HCT116 (cell line): ENCODE results near the gene CDV3. TPM values are rescaled to one million over a fixed set of nuclear protein-coding genes. Genes with fewer than 3 reads are reported as not detected.

Experiments used
- ATAC-seq: fragments of 200-7000 bp; cut with Tn5 transposase; 2 replicates; pipeline ENCODE4 v1.9.1; 2020; ENCODE audit warnings: mild to moderate bottlenecking, moderate library complexity
- BruUV-seq: library from RNA; stranded (reverse); fragments of 400-500 nt; replicated peaks from 2 replicates; lab custom pipeline; 2021; lab: Mats Ljungman, UMichigan
- CTCF ChIA-PET: fragments of 300-600 bp; sonication (Branson Sonifier 250); formaldehyde crosslinking; loops from one replicate; lab custom pipeline; 2021; ENCODE audit warnings: antibody characterized with exemption; lab: Charles Lee
- POLR2A ChIA-PET: fragments of 300-600, 350-600 bp; sonication (Branson Sonifier 250); formaldehyde crosslinking; loops from one replicate; lab custom pipeline; 2021; ENCODE audit warnings: antibody characterized with exemption; lab: Charles Lee
- RAD21 ChIA-PET, 2 experiments: fragments of 300-600 bp; sonication (Branson Sonifier 250); formaldehyde crosslinking; loops; one replicate each; lab custom pipeline; 2023; ENCODE audit warnings: low total read pairs in 2 of 2; ENCODE audit not compliant: uncharacterized antibody in 2 of 2, unreplicated experiment in 2 of 2, low non-redundant PET in 1 of 2; lab: Charles Lee
- DNase-seq: peaks from one replicate; pipeline ENCODE4 v3.0.0-alpha.2; 2010; ENCODE audit warnings: low read depth, low spot score
- H2AFZ ChIP-seq: fragments of 200-600 bp; shearing (Covaris generic), sonication (generic); 2 replicates; pipeline ENCODE4 v1.6.1; 2017; ENCODE audit warnings: low read depth, mixed run types, mixed read lengths, antibody characterized with exemption, low read length; ENCODE audit not compliant: poor library complexity, severe bottlenecking
- H3K27ac ChIP-seq: 2 replicates; pipeline ENCODE4 v1.5.1; 2012; ENCODE audit warnings: low read depth, low read length
- H3K27me3 ChIP-seq: fragments of 200-600 bp; sonication (generic); 2 replicates; pipeline ENCODE4 v1.6.1; 2016; ENCODE audit warnings: mixed run types, low read length, mixed read lengths; ENCODE audit not compliant: insufficient read depth
- H3K36me3 ChIP-seq, 2 experiments: fragments of 200-500 bp in 1 of 2; fragments of 200-600 bp in 1 of 2; sonication (Bioruptor generic) in 1 of 2; sonication (generic) in 1 of 2; 2 replicates each; pipeline versions ENCODE4 v1.5.1 to v1.6.1; 2014 to 2016; ENCODE audit warnings: low read length in 2 of 2, inconsistent platforms in 1 of 2, mixed read lengths in 1 of 2, mixed run types in 1 of 2; ENCODE audit not compliant: insufficient read depth in 2 of 2, control insufficient read depth in 1 of 2
- H3K4me1 ChIP-seq, 2 experiments: fragments of 200-600 bp in 1 of 2; sonication (generic) in 1 of 2; 2 replicates each; pipeline versions ENCODE4 v1.5.1 to v1.6.1; 2012 to 2017; ENCODE audit warnings: low read length in 2 of 2, inconsistent platforms in 1 of 2, mild to moderate bottlenecking in 1 of 2, mixed read lengths in 1 of 2, mixed run types in 1 of 2, moderate library complexity in 1 of 2; ENCODE audit not compliant: insufficient read depth in 2 of 2, control insufficient read depth in 1 of 2
- H3K4me2 ChIP-seq: fragments of 200-600 bp; sonication (generic); 2 replicates; pipeline ENCODE4 v1.6.1; 2017; ENCODE audit warnings: mixed run types, low read length, mixed read lengths
- H3K4me3 ChIP-seq, 2 experiments: fragments of 200-600 bp in 1 of 2; sonication (generic) in 1 of 2; replicated peaks in 1 of 2; 2 replicates each; pipeline ENCODE4 v1.5.1; 2011 to 2016; ENCODE audit warnings: low read length in 2 of 2, control low read depth in 1 of 2, low read depth in 1 of 2, mild to moderate bottlenecking in 1 of 2, mixed read lengths in 1 of 2, mixed run types in 1 of 2
- H3K79me2 ChIP-seq: fragments of 200-600 bp; sonication (generic); 2 replicates; pipeline ENCODE4 v1.6.1; 2017; ENCODE audit warnings: mild to moderate bottlenecking, mixed run types, low read length, moderate library complexity, mixed read lengths; ENCODE audit not compliant: insufficient read depth
- H3K9ac ChIP-seq: fragments of 200-600 bp; sonication (generic); 2 replicates; pipeline ENCODE4 v1.6.1; 2016; ENCODE audit warnings: low read length, mixed read lengths
- H3K9me2 ChIP-seq: fragments of 200-600 bp; sonication (generic), shearing (Covaris generic); 2 replicates; pipeline ENCODE4 v1.6.1; 2017; ENCODE audit warnings: mixed run types, mild to moderate bottlenecking, moderate library complexity; ENCODE audit not compliant: insufficient read depth
- H3K9me3 ChIP-seq, 2 experiments: fragments of 200-500 bp in 1 of 2; fragments of 200-600 bp in 1 of 2; sonication (Bioruptor generic) in 1 of 2; sonication (generic) in 1 of 2; 2 replicates each; pipeline ENCODE4 v1.6.1; 2014 to 2017; ENCODE audit warnings: low read length in 2 of 2, mixed read lengths in 2 of 2, inconsistent platforms in 1 of 2, low read depth in 1 of 2, mild to moderate bottlenecking in 1 of 2, mixed run types in 1 of 2, moderate library complexity in 1 of 2; ENCODE audit not compliant: control insufficient read depth in 1 of 2, insufficient read depth in 1 of 2
- H4K20me1 ChIP-seq: fragments of 200-600 bp; sonication (generic), shearing (Covaris generic); 2 replicates; pipeline ENCODE4 v1.6.1; 2017; ENCODE audit warnings: mixed run types, mild to moderate bottlenecking, moderate library complexity; ENCODE audit not compliant: insufficient read depth
- CEBPB ChIP-seq: IDR thresholded peaks from 2 replicates; pipeline ENCODE4 v1.6.1; 2012; ENCODE audit warnings: low read depth
- ELF1 ChIP-seq: IDR thresholded peaks from 2 replicates; pipeline ENCODE4 v1.6.1; 2012; ENCODE audit warnings: low read depth, borderline replicate concordance
- EZH2 ChIP-seq: fragments of 200-600 bp; sonication (generic); IDR thresholded peaks from 2 replicates; pipeline ENCODE4 v1.6.1; 2017; ENCODE audit warnings: antibody characterized with exemption, mixed run types
- EZH2phosphoT487 ChIP-seq: fragments of 200-600 bp; IDR thresholded peaks from 2 replicates; pipeline ENCODE4 v1.6.1; 2018; ENCODE audit warnings: antibody characterized with exemption, borderline replicate concordance
- JUND ChIP-seq: IDR thresholded peaks from 2 replicates; pipeline ENCODE4 v1.6.1; 2012
- POLR2A ChIP-seq: IDR thresholded peaks from 2 replicates; pipeline ENCODE4 v1.7.0; 2011; ENCODE audit warnings: borderline replicate concordance; ENCODE audit not compliant: insufficient read depth, insufficient read length; ENCODE audit errors: extremely low read depth
- POLR2AphosphoS5 ChIP-seq: IDR thresholded peaks from 2 replicates; pipeline ENCODE4 v1.6.1; 2011; ENCODE audit warnings: mild to moderate bottlenecking, low read depth, low read length, moderate library complexity
- RAD21 ChIP-seq: IDR thresholded peaks from 2 replicates; pipeline ENCODE4 v1.6.1; 2012; ENCODE audit warnings: low read depth, mild to moderate bottlenecking
- REST ChIP-seq: IDR thresholded peaks from 2 replicates; pipeline ENCODE4 v1.6.1; 2012; ENCODE audit warnings: low read depth
- SIN3A ChIP-seq: IDR thresholded peaks from 2 replicates; pipeline ENCODE4 v1.6.1; 2012; ENCODE audit warnings: low read depth
- SP1 ChIP-seq: IDR thresholded peaks from 2 replicates; pipeline ENCODE4 v1.6.1; 2012; ENCODE audit warnings: low read depth
- TCF7L2 ChIP-seq: IDR thresholded peaks from 2 replicates; pipeline ENCODE4 v1.7.0; 2011; ENCODE audit warnings: borderline replicate concordance, inconsistent platforms; ENCODE audit not compliant: insufficient read depth, insufficient read length; ENCODE audit errors: extremely low read depth
- YY1 ChIP-seq: IDR thresholded peaks from 2 replicates; pipeline ENCODE4 v1.6.1; 2011; ENCODE audit warnings: low read length, low read depth, moderate library complexity, mild to moderate bottlenecking; ENCODE audit not compliant: insufficient replicate concordance; ENCODE audit errors: extremely low read depth
- ZBTB33 ChIP-seq: IDR thresholded peaks from 2 replicates; pipeline ENCODE4 v1.6.1; 2011; ENCODE audit warnings: mild to moderate bottlenecking, low read length, moderate library complexity; ENCODE audit not compliant: insufficient replicate concordance; ENCODE audit errors: extremely low read depth
- ZFX ChIP-seq: fragments of 450-650 bp; IDR thresholded peaks from 2 replicates; pipeline ENCODE4 v1.6.1; 2017
- ZNF274 ChIP-seq: fragments of 200-500 bp; sonication (Bioruptor generic); IDR thresholded peaks from 2 replicates; pipeline ENCODE4 v1.6.1; 2014; ENCODE audit warnings: mild to moderate bottlenecking, low read depth, low read length, inconsistent platforms
- intact Hi-C: fragments of 100-400 bp; cut with micrococcal nuclease; formaldehyde crosslinking; loops from 2 replicates; pipeline ENCODE4 v1.10.0; 2022
- total RNA-seq: library from RNA; stranded (reverse); gene quantifications from one replicate; pipeline ENCODE4 v1.2.1, GENCODE V29; 2021; ENCODE audit not compliant: unreplicated experiment
- TF ChIP-seq, protein P1 (sequence below), 3 experiments: fragments of 200-600 bp in 1 of 3; sonication (generic) in 1 of 3; IDR thresholded peaks in 2 of 3; conservative IDR thresholded peaks in 1 of 3; 2 replicates each; pipeline ENCODE4 v1.5.1; 2012 to 2017; ENCODE audit warnings: low read depth in 2 of 3, low read length in 2 of 3, antibody characterized with exemption in 1 of 3, borderline replicate concordance in 1 of 3, control low read depth in 1 of 3, mild to moderate bottlenecking in 1 of 3, mixed read lengths in 1 of 3, mixed run types in 1 of 3, moderate library complexity in 1 of 3; ENCODE audit not compliant: insufficient read depth in 1 of 3
- TF ChIP-seq, protein P2 (sequence below): IDR thresholded peaks from 2 replicates; pipeline ENCODE4 v1.6.1; 2012

CDV3 gene
- total RNA-seq, 1 experiment from 2014 or later: 153 TPM

DNA sequence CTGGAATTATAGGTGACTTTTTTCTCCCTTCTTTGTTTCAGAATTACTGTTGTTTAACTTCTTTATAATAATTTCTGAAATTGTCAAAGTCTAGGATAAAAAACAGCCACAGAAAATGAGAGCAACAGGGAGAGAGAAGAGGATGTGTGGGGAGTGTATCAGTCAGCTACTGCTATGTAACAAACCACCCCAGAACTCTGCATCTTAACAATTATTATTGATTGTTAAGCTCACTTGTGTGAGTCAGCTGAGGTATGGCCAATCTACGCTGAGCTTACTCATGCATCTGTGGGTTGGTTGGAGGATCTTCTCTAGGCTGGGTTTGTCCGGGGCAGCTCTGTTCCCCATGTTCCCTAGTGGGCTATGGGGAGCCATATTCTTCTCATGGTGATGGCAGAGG lies 43.7 kb upstream of the CDV3 start:
- ChIA-PET POLR2A (no interaction called here), CTCF (no interaction called here), RAD21 (no interaction called here)
- no peak for DNase-seq
- no peak overlapping the region for H2AFZ ChIP-seq
- H3K4me3 ChIP-seq: no peak overlapping the region
- H3K4me1 ChIP-seq: no peaks in the 10 kb centered on the region
- no peaks in the 10 kb centered on the region for H3K9me2 ChIP-seq
- H3K4me2 ChIP-seq: no peak overlapping the region
- H3K36me3 ChIP-seq: no peaks in the 10 kb centered on the region
- no TSS peak for BruUV-seq
- no peak overlapping the region for H3K9ac ChIP-seq
- no peak for TF ChIP-seq SP1
- TF ChIP-seq, protein P1, sequence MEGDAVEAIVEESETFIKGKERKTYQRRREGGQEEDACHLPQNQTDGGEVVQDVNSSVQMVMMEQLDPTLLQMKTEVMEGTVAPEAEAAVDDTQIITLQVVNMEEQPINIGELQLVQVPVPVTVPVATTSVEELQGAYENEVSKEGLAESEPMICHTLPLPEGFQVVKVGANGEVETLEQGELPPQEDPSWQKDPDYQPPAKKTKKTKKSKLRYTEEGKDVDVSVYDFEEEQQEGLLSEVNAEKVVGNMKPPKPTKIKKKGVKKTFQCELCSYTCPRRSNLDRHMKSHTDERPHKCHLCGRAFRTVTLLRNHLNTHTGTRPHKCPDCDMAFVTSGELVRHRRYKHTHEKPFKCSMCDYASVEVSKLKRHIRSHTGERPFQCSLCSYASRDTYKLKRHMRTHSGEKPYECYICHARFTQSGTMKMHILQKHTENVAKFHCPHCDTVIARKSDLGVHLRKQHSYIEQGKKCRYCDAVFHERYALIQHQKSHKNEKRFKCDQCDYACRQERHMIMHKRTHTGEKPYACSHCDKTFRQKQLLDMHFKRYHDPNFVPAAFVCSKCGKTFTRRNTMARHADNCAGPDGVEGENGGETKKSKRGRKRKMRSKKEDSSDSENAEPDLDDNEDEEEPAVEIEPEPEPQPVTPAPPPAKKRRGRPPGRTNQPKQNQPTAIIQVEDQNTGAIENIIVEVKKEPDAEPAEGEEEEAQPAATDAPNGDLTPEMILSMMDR (IDR thresholded peaks at IDR 0.05 in 2 of 3, conservative IDR thresholded peaks at IDR 0.05 in 1 of 3; ENCODE audit: borderline replicate concordance in 1 of 3, insufficient read depth in 1 of 3, low read depth in 2 of 3, low read length in 2 of 3): no peak
- no peak for TF ChIP-seq TCF7L2
- TF ChIP-seq ZNF274: no peak
- TF ChIP-seq RAD21: no peak
- no peak for TF ChIP-seq ZBTB33
- no peak for TF ChIP-seq ZFX
- TF ChIP-seq POLR2A: no peak
- TF ChIP-seq EZH2phosphoT487: no peak
- no peak for TF ChIP-seq REST
- TF ChIP-seq EZH2: no peak
- TF ChIP-seq, protein P2, sequence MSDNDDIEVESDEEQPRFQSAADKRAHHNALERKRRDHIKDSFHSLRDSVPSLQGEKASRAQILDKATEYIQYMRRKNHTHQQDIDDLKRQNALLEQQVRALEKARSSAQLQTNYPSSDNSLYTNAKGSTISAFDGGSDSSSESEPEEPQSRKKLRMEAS: no peak
- no peak for TF ChIP-seq POLR2AphosphoS5
- no peak for TF ChIP-seq CEBPB
- no peak for TF ChIP-seq ELF1
- no peak for TF ChIP-seq JUND
- no peak for TF ChIP-seq YY1
- TF ChIP-seq SIN3A: no peak
- intact Hi-C loops: no loop called here
- no peak overlapping the region for H3K27ac ChIP-seq
- no peaks in the 10 kb centered on the region for H3K27me3 ChIP-seq
- no peaks in the 10 kb centered on the region for H3K79me2 ChIP-seq
- peaks cover 0 to 5% of the 10 kb centered on the region in 2 experiments; a peak in 1 of 4 replicates for H3K9me3 ChIP-seq
- no peak for ATAC-seq
- H4K20me1 ChIP-seq: no peaks in the 10 kb centered on the region
